Gastroesophageal sphincter (tissue), 4 donors: ENCODE data around the gene AGAP3. TPM values are rescaled to one million over a fixed set of nuclear protein-coding genes. Genes with fewer than 3 reads are reported as not detected.

Experiments used
- ATAC-seq: fragments of 150-250 bp; one replicate; pipeline ENCODE4 v1.9.1; 2016; ENCODE audit warnings: mild to moderate bottlenecking, moderate library complexity
- H3K27ac ChIP-seq, 4 donors: fragments of 200-600 bp; sonication (generic) in 3 of 4; 1 replicate in 3 of 4; 2 replicates in 1 of 4; pipeline ENCODE4 v1.5.1; 2016 to 2019
- H3K27me3 ChIP-seq: fragments of 200-600 bp; sonication (generic); one replicate; pipeline ENCODE4 v1.5.1; 2019
- H3K36me3 ChIP-seq, 2 donors: fragments of 200-600 bp; sonication (generic); one replicate each; pipeline ENCODE4 v1.5.1; 2019; ENCODE audit warnings: control low read depth in 1 of 2
- H3K4me1 ChIP-seq, 3 donors: fragments of 200-600 bp; sonication (generic); 1 replicate in 2 of 3; 2 replicates in 1 of 3; pipeline ENCODE4 v1.5.1; 2016 to 2019; ENCODE audit warnings: control low read depth in 2 of 3
- H3K4me3 ChIP-seq, 2 donors: fragments of 200-600 bp; sonication (generic); one replicate each; pipeline ENCODE4 v1.5.1; 2019; ENCODE audit warnings: mild to moderate bottlenecking in 1 of 2, moderate library complexity in 1 of 2
- H3K9me3 ChIP-seq, 3 donors: fragments of 200-600 bp; sonication (generic); one replicate each; pipeline ENCODE4 v1.5.1; 2017 to 2019; ENCODE audit warnings: control low read depth in 2 of 3
- EP300 ChIP-seq: sonication (generic); formaldehyde crosslinking; IDR thresholded peaks from one replicate; pipeline ENCODE4 v1.6.1; 2017; ENCODE audit warnings: antibody characterized with exemption, mild to moderate bottlenecking
- POLR2A ChIP-seq, 2 donors: fragments of 450-650 bp; IDR thresholded peaks; one replicate each; pipeline ENCODE4 v1.6.1; 2017; ENCODE audit warnings: antibody characterized with exemption in 2 of 2, mild to moderate bottlenecking in 2 of 2, moderate library complexity in 1 of 2
- POLR2AphosphoS5 ChIP-seq: sonication (generic); formaldehyde crosslinking; IDR thresholded peaks from one replicate; pipeline ENCODE4 v1.6.1; 2017; ENCODE audit warnings: antibody characterized with exemption
- WGBS, 2 donors: methylation state at CpG; one replicate each; pipeline ENCODE4 v1.1.5; 2018; ENCODE audit warnings: low coverage in 1 of 2; 5-methylcytosine and 5-hydroxymethylcytosine counted together
- total RNA-seq, 4 donors: library from RNA; depleted of rRNA; stranded (reverse); fragments of >200 nt; gene quantifications; one replicate each; pipeline ENCODE4 v1.1.0, GENCODE V29; 2016
- TF ChIP-seq, protein P1 (sequence below), 4 experiments: fragments of 200-600 bp in 2 of 4; fragments of 450-650 bp in 2 of 4; sonication (generic) in 1 of 4; IDR thresholded peaks; one replicate each; pipeline ENCODE4 v1.5.1; 2017 to 2019; ENCODE audit warnings: antibody characterized with exemption in 4 of 4, mild to moderate bottlenecking in 2 of 4, moderate library complexity in 2 of 4

The AGAP3 gene
- total RNA-seq, 4 donors from 2014 or later: 36.3 to 68.2 (median 55.7) TPM

DNA sequence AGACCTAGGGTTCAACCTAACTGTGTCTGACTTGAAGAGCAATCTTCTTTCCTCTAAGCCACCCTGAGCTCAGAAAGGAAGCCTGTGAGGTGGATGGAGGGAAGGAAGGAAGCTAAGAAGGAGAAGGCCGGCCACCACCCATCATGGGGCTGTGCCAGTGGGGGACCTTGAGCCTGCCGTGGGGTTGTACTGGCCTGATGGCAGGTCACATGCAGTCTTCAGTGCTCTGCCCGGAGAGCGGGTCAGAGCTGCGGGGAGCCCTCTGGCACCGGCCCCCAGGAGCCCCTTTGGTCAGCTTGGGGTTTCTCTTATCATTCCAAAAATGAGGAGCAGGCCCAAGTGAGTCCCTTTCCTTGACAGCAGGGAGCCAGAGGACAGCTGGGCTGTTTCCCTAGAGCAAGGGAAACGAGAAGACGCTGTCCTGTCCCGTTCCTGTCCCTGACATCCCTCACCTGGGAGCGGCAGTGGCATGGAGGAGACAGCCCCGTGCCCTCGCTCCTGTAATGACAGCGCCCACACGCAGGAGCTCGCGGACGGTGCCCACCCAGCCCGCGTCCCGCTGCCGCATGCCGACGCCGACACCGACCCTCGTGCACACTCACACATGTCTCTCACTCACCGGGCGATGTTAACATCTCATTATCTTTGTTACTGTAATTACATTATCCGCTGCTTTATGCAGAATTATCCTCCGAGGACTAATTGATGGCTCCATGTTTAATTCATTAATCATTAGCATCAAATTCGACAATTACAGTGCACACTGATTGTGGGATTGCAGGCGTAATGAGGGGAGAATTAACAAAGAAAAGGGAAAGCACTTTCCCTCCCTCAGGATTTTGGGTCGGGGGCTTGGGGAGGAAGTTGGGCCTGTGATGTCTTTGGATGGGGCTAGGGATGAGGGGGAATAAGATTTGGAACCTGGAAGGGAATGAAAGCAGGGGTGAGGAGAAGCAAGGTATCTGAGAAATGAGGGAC lies 49.9 kb downstream of the AGAP3 start:
- ATAC-seq: no peak
- Histone ChIP-seq H3K27me3 (no peaks in the 10 kb centered on the region), H3K36me3 (peaks cover 0 to 100% of the 10 kb centered on the region in 2 donors), H3K4me1 (peaks cover 0 to 8% (median 0%) of the 10 kb centered on the region in 3 donors), H3K4me3 (no peak overlapping the region), H3K9me3 (no peaks in the 10 kb centered on the region), H3K27ac (no peak overlapping the region)
- WGBS, 2 donors: 90 to 91% methylated on average over 17 to 30 of the region's 33 CpGs
- TF ChIP-seq EP300 (no peak), POLR2A (IDR thresholded peaks at IDR 0.05) (no peak), POLR2AphosphoS5 (no peak)
- TF ChIP-seq, protein P1, sequence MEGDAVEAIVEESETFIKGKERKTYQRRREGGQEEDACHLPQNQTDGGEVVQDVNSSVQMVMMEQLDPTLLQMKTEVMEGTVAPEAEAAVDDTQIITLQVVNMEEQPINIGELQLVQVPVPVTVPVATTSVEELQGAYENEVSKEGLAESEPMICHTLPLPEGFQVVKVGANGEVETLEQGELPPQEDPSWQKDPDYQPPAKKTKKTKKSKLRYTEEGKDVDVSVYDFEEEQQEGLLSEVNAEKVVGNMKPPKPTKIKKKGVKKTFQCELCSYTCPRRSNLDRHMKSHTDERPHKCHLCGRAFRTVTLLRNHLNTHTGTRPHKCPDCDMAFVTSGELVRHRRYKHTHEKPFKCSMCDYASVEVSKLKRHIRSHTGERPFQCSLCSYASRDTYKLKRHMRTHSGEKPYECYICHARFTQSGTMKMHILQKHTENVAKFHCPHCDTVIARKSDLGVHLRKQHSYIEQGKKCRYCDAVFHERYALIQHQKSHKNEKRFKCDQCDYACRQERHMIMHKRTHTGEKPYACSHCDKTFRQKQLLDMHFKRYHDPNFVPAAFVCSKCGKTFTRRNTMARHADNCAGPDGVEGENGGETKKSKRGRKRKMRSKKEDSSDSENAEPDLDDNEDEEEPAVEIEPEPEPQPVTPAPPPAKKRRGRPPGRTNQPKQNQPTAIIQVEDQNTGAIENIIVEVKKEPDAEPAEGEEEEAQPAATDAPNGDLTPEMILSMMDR (IDR thresholded peaks at IDR 0.05): no peak

DNA sequence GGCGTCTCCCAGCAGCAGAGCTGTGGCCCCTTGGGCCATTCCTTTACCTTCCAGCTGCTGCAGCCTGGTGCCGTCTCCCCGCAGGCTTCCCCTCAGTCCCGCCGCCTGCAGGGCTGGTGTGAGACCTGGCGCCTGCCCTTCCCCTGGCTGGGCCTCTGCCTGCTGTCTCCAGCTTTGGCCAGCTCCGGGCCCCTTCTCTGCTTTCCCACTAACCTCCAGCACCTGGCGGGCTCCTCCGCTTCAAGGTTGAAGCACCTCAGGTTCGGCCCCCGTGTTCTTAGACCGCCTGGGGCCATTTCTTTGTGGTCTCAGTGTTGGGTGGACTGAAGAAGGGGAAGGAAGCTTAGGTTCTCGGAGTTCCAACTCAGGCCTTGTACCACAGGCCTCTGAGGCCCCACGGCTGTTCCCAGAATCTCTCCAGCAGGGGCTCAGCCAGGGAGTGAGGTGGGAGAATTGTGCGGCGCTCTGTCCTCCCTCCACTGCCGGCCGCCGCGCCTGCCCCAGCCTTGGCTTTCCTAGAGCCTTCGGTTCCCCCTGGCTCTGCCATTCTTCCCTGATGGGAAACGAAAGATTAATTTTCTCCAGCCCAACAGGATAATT lies 50.9 kb downstream of the AGAP3 start:
- H3K9me3 ChIP-seq: no peaks in the 10 kb centered on the region
- TF ChIP-seq, protein P1 (IDR thresholded peaks at IDR 0.05): no peak
- TF ChIP-seq POLR2A (IDR thresholded peaks at IDR 0.05) (no peak), EP300 (no peak), POLR2AphosphoS5 (no peak)
- H3K27ac ChIP-seq: no peak overlapping the region
- no peak for ATAC-seq
- H3K4me3 ChIP-seq: no peak overlapping the region
- H3K27me3 ChIP-seq: no peaks in the 10 kb centered on the region
- peaks cover 0 to 100% of the 10 kb centered on the region in 2 donors for H3K36me3 ChIP-seq
- 91 to 100% methylated on average over 3 to 15 of the region's 22 CpGs for WGBS, 2 donors
- H3K4me1 ChIP-seq: no peaks in the 10 kb centered on the region

DNA sequence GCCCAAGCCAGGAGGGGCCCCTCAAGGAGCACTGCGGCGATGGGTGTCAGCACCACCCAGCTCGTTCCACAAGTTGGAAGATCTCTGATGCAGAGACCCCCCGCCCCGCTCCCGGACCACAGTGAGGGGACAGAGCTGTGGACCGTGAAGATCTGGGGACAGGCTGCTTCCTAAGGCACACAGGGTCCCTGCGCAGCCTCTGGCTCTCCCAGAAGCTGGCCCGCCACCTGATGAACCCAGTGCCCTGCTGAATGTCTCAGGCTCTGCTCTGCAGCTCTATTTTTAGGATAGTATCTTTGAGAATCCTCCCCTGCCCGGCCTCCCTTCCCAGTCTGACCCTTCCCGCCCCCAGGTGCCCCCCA lies 51.5 kb downstream of the AGAP3 start:
- no CpG with 5 or more reads among the region's 11 CpGs for WGBS, 2 donors
- Histone ChIP-seq H3K9me3 (no peaks in the 10 kb centered on the region), H3K36me3 (peaks cover 0 to 100% of the 10 kb centered on the region in 2 donors), H3K4me3 (no peak overlapping the region), H3K27me3 (no peaks in the 10 kb centered on the region), H3K4me1 (no peaks in the 10 kb centered on the region), H3K27ac (no peak overlapping the region)
- ATAC-seq: no peak
- TF ChIP-seq POLR2A (IDR thresholded peaks at IDR 0.05) (no peak), POLR2AphosphoS5 (no peak), EP300 (no peak)
- TF ChIP-seq, protein P1 (IDR thresholded peaks at IDR 0.05): no peak

DNA sequence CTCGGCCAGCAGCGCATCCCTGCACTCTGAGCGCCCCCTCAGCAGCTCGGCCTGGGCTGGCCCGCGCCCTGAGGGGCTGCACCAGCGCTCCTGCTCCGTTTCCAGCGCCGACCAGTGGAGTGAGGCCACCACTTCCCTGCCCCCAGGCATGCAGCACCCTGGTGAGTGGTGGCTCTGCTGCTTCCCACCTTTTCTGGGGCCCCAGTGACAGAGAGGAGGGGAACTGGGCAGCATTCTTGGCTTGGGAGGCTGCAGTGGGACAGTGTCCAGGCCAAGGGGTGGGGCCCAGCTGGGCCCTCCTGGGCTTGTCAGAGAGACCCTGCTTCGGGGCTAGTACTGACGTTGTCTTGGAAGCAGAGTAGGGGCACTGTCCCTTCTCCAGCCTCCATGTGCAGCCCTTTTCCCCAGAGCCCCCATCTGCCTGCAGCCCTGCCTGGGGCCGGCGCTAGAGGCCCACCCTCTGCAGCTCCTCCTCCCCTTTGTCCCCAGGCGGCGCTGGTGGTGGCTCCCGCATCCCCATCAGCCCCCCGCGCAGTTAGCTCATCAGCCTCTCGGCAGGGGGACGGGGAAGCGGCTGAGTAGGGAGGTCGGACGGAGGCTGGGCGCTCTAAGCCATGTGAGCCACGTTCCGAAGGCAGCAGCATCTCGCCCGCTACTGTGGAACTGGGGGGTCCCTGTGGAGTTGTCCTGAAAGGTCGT lies 52.0 kb downstream of the AGAP3 start:
- no peaks in the 10 kb centered on the region for H3K4me1 ChIP-seq
- no peak overlapping the region for H3K27ac ChIP-seq
- no peaks in the 10 kb centered on the region for H3K27me3 ChIP-seq
- H3K4me3 ChIP-seq: no peak overlapping the region
- 80 to 84% methylated on average over 3 to 12 of the region's 30 CpGs for WGBS, 2 donors
- H3K36me3 ChIP-seq: peaks cover 0 to 100% of the 10 kb centered on the region in 2 donors
- no peak for ATAC-seq
- H3K9me3 ChIP-seq: no peaks in the 10 kb centered on the region
- TF ChIP-seq POLR2AphosphoS5 (no peak), EP300 (no peak), POLR2A (IDR thresholded peaks at IDR 0.05) (no peak)
- TF ChIP-seq, protein P1 (IDR thresholded peaks at IDR 0.05): no peak
